AG08396 (cell line): ENCODE measurements around the gene LSM7.
"Not testable (repeated sequence)": the region's sequence is repeated elsewhere in the genome, so short reads cannot be mapped to it uniquely, and the experiment has no call there.

Experiments used
- DNase-seq: peaks from one replicate; pipeline ENCODE4 v3.0.0; 2012; ENCODE audit warnings: low spot score, mixed read lengths

Gene LSM7

GRCh38 chr19:2300533-2300932, 27.9 kb downstream of the LSM7 start:
- no peak for DNase-seq

- no peak for DNase-seq
Observed at GRCh38 chr19:2296141-2296540, 32.2 kb downstream of the LSM7 start.

- DNase-seq = peak; percentile 82
Observed at GRCh38 chr19:2294687-2295335, 33.6 kb downstream of the LSM7 start.

- no peak for DNase-seq
Observed at GRCh38 chr19:2291185-2291751, 37.1 kb downstream of the LSM7 start.

GRCh38 chr19:2290441-2291184, 37.8 kb downstream of the LSM7 start:
- no peak for DNase-seq

GRCh38 chr19:2289714-2290435, 38.5 kb downstream of the LSM7 start:
- DNase-seq = no peak

GRCh38 chr19:2288818-2289713, 39.3 kb downstream of the LSM7 start:
- no peak for DNase-seq

GRCh38 chr19:2288338-2288817, 40.0 kb downstream of the LSM7 start:
- DNase-seq = no peak

- DNase-seq = no peak
Observed at GRCh38 chr19:2287585-2288337, 40.6 kb downstream of the LSM7 start.

GRCh38 chr19:2286402-2287140, 41.8 kb downstream of the LSM7 start:
- no peak for DNase-seq

GRCh38 chr19:2283835-2284507, 44.4 kb downstream of the LSM7 start:
- no peak for DNase-seq

- DNase-seq = no peak
Observed at GRCh38 chr19:2282862-2283237, 45.5 kb downstream of the LSM7 start.

GRCh38 chr19:2282062-2282861, 46.1 kb downstream of the LSM7 start, which contains the start of gene PEAK3:
TSS of gene PEAK3 (minus strand) at chr19:2282175. CDS start at chr19:2280931, 1,244 bp downstream.
- no peak for DNase-seq

GRCh38 chr19:2281265-2282061, 46.9 kb downstream of the LSM7 start:
- DNase-seq = not testable (repeated sequence)

- no peak for DNase-seq
Observed at GRCh38 chr19:2280633-2281264, 47.6 kb downstream of the LSM7 start.

GRCh38 chr19:2278459-2279158, 49.8 kb downstream of the LSM7 start:
- DNase-seq = no peak

GRCh38 chr19:2277138-2277537, 51.2 kb downstream of the LSM7 start:
- no peak for DNase-seq
